HepG2 (cell line): ENCODE data around the gene UBE3B. TPM values are rescaled to one million over a fixed set of nuclear protein-coding genes. Genes with fewer than 3 reads are reported as not detected.

Experiments
- ATM ChIP-seq: fragments of 450-650 bp; IDR thresholded peaks from 2 replicates; pipeline ENCODE4 v1.7.1; 2017; ENCODE audit warnings: mild to moderate bottlenecking, borderline replicate concordance
- BORCS8-MEF2B ChIP-seq: sonication (generic); formaldehyde crosslinking; IDR thresholded peaks from 2 replicates; pipeline ENCODE4 v1.8.0; 2022; ENCODE audit warnings: mild to moderate bottlenecking, missing genetic modification reagents
- CCDC6 ChIP-seq: sonication (generic); formaldehyde crosslinking; IDR thresholded peaks from 2 replicates; pipeline ENCODE4 v1.8.1; 2022; ENCODE audit warnings: mild to moderate bottlenecking, missing genetic modification reagents, moderate library complexity
- EEA1 ChIP-seq: sonication (generic); formaldehyde crosslinking; IDR thresholded peaks from 2 replicates; pipeline ENCODE4 v1.5.1; 2020; ENCODE audit warnings: mild to moderate bottlenecking, missing genetic modification reagents, borderline replicate concordance
- FOSL1 ChIP-seq: sonication (generic); formaldehyde crosslinking; IDR thresholded peaks from 2 replicates; pipeline ENCODE4 v1.9.0; 2021; ENCODE audit warnings: missing genetic modification reagents, borderline replicate concordance
- FOXO1 ChIP-seq: sonication (generic); formaldehyde crosslinking; IDR thresholded peaks from 2 replicates; pipeline ENCODE4 v1.4.0; 2020; ENCODE audit warnings: missing genetic modification reagents
- GABPA ChIP-seq, 2 experiments: IDR thresholded peaks; 2 replicates each; pipeline ENCODE4 v1.6.1; 2011 to 2016; ENCODE audit warnings: low read depth in 2 of 2, low read length in 1 of 2, missing biosample characterization in 1 of 2, missing genetic modification characterization in 1 of 2
- GPN1 ChIP-seq: sonication (generic); formaldehyde crosslinking; IDR thresholded peaks from 2 replicates; pipeline ENCODE4 v1.5.1; 2020; ENCODE audit warnings: missing genetic modification reagents, borderline replicate concordance
- GTF2F1 ChIP-seq: fragments of 150-350 bp; IDR thresholded peaks from 2 replicates; pipeline ENCODE4 v1.6.1; 2014; ENCODE audit warnings: low read length
- HOXA3 ChIP-seq: sonication (generic); formaldehyde crosslinking; IDR thresholded peaks from 2 replicates; pipeline ENCODE4 v1.5.0; 2020; ENCODE audit warnings: missing genetic modification reagents
- KDM5A ChIP-seq: fragments of 200-600 bp; sonication (generic); IDR thresholded peaks from 2 replicates; pipeline ENCODE4 v1.7.0; 2018; ENCODE audit warnings: antibody characterized with exemption, mild to moderate bottlenecking, low read length, borderline replicate concordance
- MED8 ChIP-seq: sonication (generic); formaldehyde crosslinking; IDR thresholded peaks from 2 replicates; pipeline ENCODE4 v1.8.1; 2023; ENCODE audit warnings: mild to moderate bottlenecking, missing genetic modification reagents; ENCODE audit not compliant: insufficient replicate concordance
- MTF1 ChIP-seq: sonication (generic); formaldehyde crosslinking; IDR thresholded peaks from 2 replicates; pipeline ENCODE4 v1.5.0; 2020; ENCODE audit warnings: missing genetic modification reagents
- NFE2L1 ChIP-seq: sonication (generic); formaldehyde crosslinking; IDR thresholded peaks from 2 replicates; pipeline ENCODE4 v1.4.0; 2020; ENCODE audit warnings: missing genetic modification reagents, mild to moderate bottlenecking, borderline replicate concordance
- NR2F2 ChIP-seq: IDR thresholded peaks from 2 replicates; pipeline ENCODE4 v1.6.1; 2012; ENCODE audit warnings: low read depth, inconsistent platforms, borderline replicate concordance
- ZNF207 ChIP-seq: fragments of 450-650 bp; IDR thresholded peaks from 2 replicates; pipeline ENCODE4 v1.6.1; 2016; ENCODE audit warnings: antibody characterized with exemption, borderline replicate concordance
- ZNF30 ChIP-seq: sonication (generic); formaldehyde crosslinking; IDR thresholded peaks from 2 replicates; pipeline ENCODE4 v1.5.0; 2020; ENCODE audit warnings: mild to moderate bottlenecking, missing genetic modification reagents
- ZNF331 ChIP-seq: sonication (generic); formaldehyde crosslinking; IDR thresholded peaks from 2 replicates; pipeline ENCODE4 v1.4.0; 2020; ENCODE audit warnings: missing genetic modification reagents
- ZNF557 ChIP-seq: sonication (generic); formaldehyde crosslinking; IDR thresholded peaks from 2 replicates; pipeline ENCODE4 v1.4.0; 2020; ENCODE audit warnings: missing genetic modification reagents
- ZNF616 ChIP-seq: sonication (generic); formaldehyde crosslinking; IDR thresholded peaks from 2 replicates; pipeline ENCODE4 v1.5.0; 2020; ENCODE audit warnings: low read depth, mild to moderate bottlenecking, missing genetic modification reagents
- ZNF7 ChIP-seq: IDR thresholded peaks from 2 replicates; pipeline ENCODE4 v1.6.1; 2016; ENCODE audit warnings: missing biosample characterization, missing genetic modification reagents
- ZNF782 ChIP-seq: sonication (generic); formaldehyde crosslinking; IDR thresholded peaks from 2 replicates; pipeline ENCODE4 v1.4.0; 2020; ENCODE audit warnings: missing genetic modification reagents, mild to moderate bottlenecking, borderline replicate concordance
- ZSCAN22 ChIP-seq: sonication (generic); formaldehyde crosslinking; IDR thresholded peaks from 2 replicates; pipeline ENCODE4 v1.4.0; 2020; ENCODE audit warnings: mild to moderate bottlenecking, missing genetic modification reagents
- polyA plus RNA-seq, 8 experiments: library from polyadenylated mRNA; depleted of rRNA in 3 of 8; stranded (reverse) in 7 of 8; unstranded in 1 of 8; fragments of >200 nt; fragmentation: Illumina TruSeq in 4 of 8; extraction: Trizol in 4 of 8; gene quantifications; 2 replicates each; pipeline versions ENCODE4 v1.2.1 to v1.2.3, GENCODE V29; 2011 to 2016; ENCODE audit warnings: low read depth in 4 of 8, missing spikeins in 1 of 8, mixed read lengths in 1 of 8; ENCODE audit not compliant: insufficient read depth in 1 of 8
- total RNA-seq, 5 experiments: library from RNA; depleted of rRNA; stranded (reverse); fragments of >200 nt; fragmentation: Illumina TruSeq; extraction: Trizol; gene quantifications; 2 replicates each; pipeline ENCODE4 v1.2.3, GENCODE V29; 2016; ENCODE audit warnings: low read depth in 1 of 5
- TF ChIP-seq, protein P1 (sequence below): sonication (generic); formaldehyde crosslinking; IDR thresholded peaks from 2 replicates; pipeline ENCODE4 v1.4.0; 2020; ENCODE audit warnings: missing genetic modification reagents
- TF ChIP-seq, protein P2 (sequence below): sonication (generic); formaldehyde crosslinking; IDR thresholded peaks from 2 replicates; pipeline ENCODE4 v1.9.0; 2022; ENCODE audit warnings: missing genetic modification reagents, mild to moderate bottlenecking, borderline replicate concordance

The UBE3B gene
- total and polyA plus RNA-seq, 2 of the 13 experiments (the other 11 are each of a cell fraction or from before 2014, with no cell fraction given): 22.7 to 25.3 TPM

DNA sequence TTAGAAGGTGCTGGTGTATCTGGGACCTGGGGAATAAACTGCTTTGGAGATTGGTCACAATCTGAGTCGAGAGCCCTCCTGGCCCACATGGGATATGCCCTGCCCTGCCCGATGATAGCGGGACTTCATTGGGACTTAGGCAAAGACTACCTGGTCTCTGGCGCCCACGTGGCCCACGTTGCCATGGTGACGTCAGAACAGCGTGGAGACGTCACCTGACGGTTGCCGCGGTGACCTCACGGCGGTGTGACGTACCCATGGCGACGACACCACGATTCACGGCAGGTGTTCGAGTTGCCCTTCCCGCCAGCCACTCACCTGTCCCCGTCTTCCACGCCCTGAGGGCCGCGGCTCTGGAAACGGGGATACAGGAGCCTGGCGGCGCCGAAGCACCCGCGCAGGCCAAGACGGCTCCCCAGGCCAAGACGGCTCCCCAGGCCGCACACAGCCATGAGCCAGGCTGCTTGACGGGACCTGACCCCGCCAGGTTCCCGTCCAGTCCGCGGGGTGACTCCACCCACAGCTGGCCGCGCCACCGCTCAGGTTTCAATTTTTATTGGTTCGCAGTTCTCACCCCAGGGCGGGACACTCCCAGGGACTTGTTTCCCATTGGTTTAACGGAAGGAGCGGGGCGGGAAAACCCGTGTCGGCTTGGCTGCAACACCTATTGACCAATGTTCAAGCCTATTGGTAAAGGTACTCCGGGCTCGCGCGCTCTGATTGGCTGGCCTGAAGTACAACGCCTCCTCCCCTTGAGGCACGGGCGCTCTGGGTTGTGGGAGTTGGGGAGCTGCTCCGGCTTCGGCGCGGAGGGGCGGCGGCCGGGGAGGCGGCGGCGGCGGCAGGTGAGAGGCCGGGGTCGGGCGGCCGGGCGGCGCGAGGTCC lies 95.8 kb downstream of the UBE3B start, which contains the start of the genes MMAB and MVK (continued):
- peak; percentile 57; the same call in 1 of the 2 replicates for TF ChIP-seq ZNF616 (CRISPR knock-in tag)
- TF ChIP-seq ZSCAN22: no peak
- TF ChIP-seq BORCS8-MEF2B: peak; percentile 96
- TF ChIP-seq HOXA3 (CRISPR knock-in tag): peak; percentile 100
- peak; percentile 64 for TF ChIP-seq FOXO1
- no peak for TF ChIP-seq NR2F2
- TF ChIP-seq ATM: no peak
- TF ChIP-seq EEA1 (CRISPR knock-in tag): peak; percentile 98
- TF ChIP-seq GTF2F1: no peak
- TF ChIP-seq GABPA (IDR thresholded peaks at IDR 0.05; ENCODE audit: low read depth, low read length): no peak
- peak; percentile 52; the same call in 1 of the 2 replicates for TF ChIP-seq GABPA (CRISPR knock-in tag; IDR thresholded peaks at IDR 0.05; ENCODE audit: low read depth)
- TF ChIP-seq GPN1: peak; percentile 71; the same call in 1 of the 2 replicates
- TF ChIP-seq KDM5A: peak; percentile 60; the same call in 1 of the 2 replicates
- TF ChIP-seq ZNF207: no peak
- TF ChIP-seq FOSL1 (CRISPR knock-in tag): no peak
- TF ChIP-seq ZNF782 (CRISPR knock-in tag): 0 out of 2 replicates have a peak, but pooled peaks have one; percentile 62
- TF ChIP-seq ZNF557: no peak; the same call in 1 of the 2 replicates
- TF ChIP-seq MED8 (CRISPR knock-in tag): peak; percentile 82
- TF ChIP-seq, protein P1, sequence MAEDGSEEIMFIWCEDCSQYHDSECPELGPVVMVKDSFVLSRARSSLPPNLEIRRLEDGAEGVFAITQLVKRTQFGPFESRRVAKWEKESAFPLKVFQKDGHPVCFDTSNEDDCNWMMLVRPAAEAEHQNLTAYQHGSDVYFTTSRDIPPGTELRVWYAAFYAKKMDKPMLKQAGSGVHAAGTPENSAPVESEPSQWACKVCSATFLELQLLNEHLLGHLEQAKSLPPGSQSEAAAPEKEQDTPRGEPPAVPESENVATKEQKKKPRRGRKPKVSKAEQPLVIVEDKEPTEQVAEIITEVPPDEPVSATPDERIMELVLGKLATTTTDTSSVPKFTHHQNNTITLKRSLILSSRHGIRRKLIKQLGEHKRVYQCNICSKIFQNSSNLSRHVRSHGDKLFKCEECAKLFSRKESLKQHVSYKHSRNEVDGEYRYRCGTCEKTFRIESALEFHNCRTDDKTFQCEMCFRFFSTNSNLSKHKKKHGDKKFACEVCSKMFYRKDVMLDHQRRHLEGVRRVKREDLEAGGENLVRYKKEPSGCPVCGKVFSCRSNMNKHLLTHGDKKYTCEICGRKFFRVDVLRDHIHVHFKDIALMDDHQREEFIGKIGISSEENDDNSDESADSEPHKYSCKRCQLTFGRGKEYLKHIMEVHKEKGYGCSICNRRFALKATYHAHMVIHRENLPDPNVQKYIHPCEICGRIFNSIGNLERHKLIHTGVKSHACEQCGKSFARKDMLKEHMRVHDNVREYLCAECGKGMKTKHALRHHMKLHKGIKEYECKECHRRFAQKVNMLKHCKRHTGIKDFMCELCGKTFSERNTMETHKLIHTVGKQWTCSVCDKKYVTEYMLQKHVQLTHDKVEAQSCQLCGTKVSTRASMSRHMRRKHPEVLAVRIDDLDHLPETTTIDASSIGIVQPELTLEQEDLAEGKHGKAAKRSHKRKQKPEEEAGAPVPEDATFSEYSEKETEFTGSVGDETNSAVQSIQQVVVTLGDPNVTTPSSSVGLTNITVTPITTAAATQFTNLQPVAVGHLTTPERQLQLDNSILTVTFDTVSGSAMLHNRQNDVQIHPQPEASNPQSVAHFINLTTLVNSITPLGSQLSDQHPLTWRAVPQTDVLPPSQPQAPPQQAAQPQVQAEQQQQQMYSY (CRISPR knock-in tag): no peak
- no peak for TF ChIP-seq ZNF7 (CRISPR knock-in tag)
- no peak; the same call in 1 of the 2 replicates for TF ChIP-seq CCDC6 (CRISPR knock-in tag)
- peak; percentile 41; the same call in 1 of the 2 replicates for TF ChIP-seq NFE2L1
- TF ChIP-seq, protein P2, sequence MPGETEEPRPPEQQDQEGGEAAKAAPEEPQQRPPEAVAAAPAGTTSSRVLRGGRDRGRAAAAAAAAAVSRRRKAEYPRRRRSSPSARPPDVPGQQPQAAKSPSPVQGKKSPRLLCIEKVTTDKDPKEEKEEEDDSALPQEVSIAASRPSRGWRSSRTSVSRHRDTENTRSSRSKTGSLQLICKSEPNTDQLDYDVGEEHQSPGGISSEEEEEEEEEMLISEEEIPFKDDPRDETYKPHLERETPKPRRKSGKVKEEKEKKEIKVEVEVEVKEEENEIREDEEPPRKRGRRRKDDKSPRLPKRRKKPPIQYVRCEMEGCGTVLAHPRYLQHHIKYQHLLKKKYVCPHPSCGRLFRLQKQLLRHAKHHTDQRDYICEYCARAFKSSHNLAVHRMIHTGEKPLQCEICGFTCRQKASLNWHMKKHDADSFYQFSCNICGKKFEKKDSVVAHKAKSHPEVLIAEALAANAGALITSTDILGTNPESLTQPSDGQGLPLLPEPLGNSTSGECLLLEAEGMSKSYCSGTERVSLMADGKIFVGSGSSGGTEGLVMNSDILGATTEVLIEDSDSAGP (CRISPR knock-in tag): peak; percentile 93; the same call in 1 of the 2 replicates
- peak; percentile 63 for TF ChIP-seq ZNF331 (CRISPR knock-in tag)
- TF ChIP-seq MTF1 (CRISPR knock-in tag): no peak
- no peak for TF ChIP-seq ZNF30
